DND-41 (cell line): ENCODE data around the gene WASL.
A peak's percentile ranks its signal among the peaks of the same experiment; 100 is the strongest.

Experiments used
- ATAC-seq: fragments of 200-7000 bp; cut with Tn5 transposase; 3 replicates; pipeline ENCODE4 v1.9.1; 2021; ENCODE audit warnings: low read depth; ENCODE audit not compliant: insufficient read depth
- DNase-seq: peaks from one replicate; pipeline ENCODE4 v3.0.0-alpha.2; 2020
- H2AFZ ChIP-seq: 2 replicates; pipeline ENCODE4 v1.6.0; 2012; ENCODE audit warnings: low read depth, low read length
- H3K27ac ChIP-seq: 2 replicates; pipeline ENCODE4 v1.5.1; 2012; ENCODE audit warnings: low read length, inconsistent platforms
- H3K27me3 ChIP-seq: fragments of 200-600 bp; sonication (generic); 2 replicates; pipeline ENCODE4 v1.6.0; 2012; ENCODE audit warnings: low read length, mild to moderate bottlenecking, inconsistent platforms; ENCODE audit not compliant: insufficient read depth, poor library complexity
- H3K36me3 ChIP-seq: 2 replicates; pipeline ENCODE4 v1.5.1; 2012; ENCODE audit warnings: low read length, inconsistent platforms; ENCODE audit not compliant: insufficient read depth
- H3K4me1 ChIP-seq: 2 replicates; pipeline ENCODE4 v1.5.1; 2012; ENCODE audit warnings: mild to moderate bottlenecking, low read length; ENCODE audit not compliant: insufficient read depth
- H3K4me2 ChIP-seq: 2 replicates; pipeline ENCODE4 v1.6.0; 2012; ENCODE audit warnings: mild to moderate bottlenecking, moderate library complexity, low read length, inconsistent platforms; ENCODE audit not compliant: insufficient read depth
- H3K4me3 ChIP-seq, 2 experiments: fragments of 200-600 bp in 1 of 2; shearing (Covaris generic) in 1 of 2; 2 replicates each; pipeline ENCODE4 v1.5.1; 2012 to 2016; ENCODE audit warnings: inconsistent platforms in 2 of 2, low read length in 2 of 2, mild to moderate bottlenecking in 2 of 2, low read depth in 1 of 2, moderate library complexity in 1 of 2
- H3K79me2 ChIP-seq: 2 replicates; pipeline ENCODE4 v1.6.0; 2012; ENCODE audit warnings: low read length, inconsistent platforms; ENCODE audit not compliant: insufficient read depth
- H3K9ac ChIP-seq: 2 replicates; pipeline ENCODE4 v1.6.0; 2012; ENCODE audit warnings: low read depth, mild to moderate bottlenecking, inconsistent platforms, low read length, moderate library complexity
- H3K9me3 ChIP-seq: 2 replicates; pipeline ENCODE4 v1.5.1; 2012; ENCODE audit warnings: low read length, moderate library complexity, mild to moderate bottlenecking, inconsistent platforms; ENCODE audit not compliant: insufficient read depth, severe bottlenecking
- H4K20me1 ChIP-seq: 2 replicates; pipeline ENCODE4 v1.6.0; 2012; ENCODE audit warnings: low read length; ENCODE audit not compliant: insufficient read depth
- EZH2 ChIP-seq: IDR thresholded peaks from 3 replicates; pipeline ENCODE4 v1.6.1; 2012; ENCODE audit warnings: borderline replicate concordance, low read depth, mild to moderate bottlenecking, moderate library complexity, low read length, inconsistent platforms; ENCODE audit not compliant: severe bottlenecking
- TF ChIP-seq, protein P1 (sequence below): IDR thresholded peaks from 2 replicates; pipeline ENCODE4 v1.5.1; 2012; ENCODE audit warnings: borderline replicate concordance, low read length, moderate library complexity, mild to moderate bottlenecking; ENCODE audit not compliant: poor library complexity, severe bottlenecking; ENCODE audit errors: extremely low read depth

The WASL gene

DNA sequence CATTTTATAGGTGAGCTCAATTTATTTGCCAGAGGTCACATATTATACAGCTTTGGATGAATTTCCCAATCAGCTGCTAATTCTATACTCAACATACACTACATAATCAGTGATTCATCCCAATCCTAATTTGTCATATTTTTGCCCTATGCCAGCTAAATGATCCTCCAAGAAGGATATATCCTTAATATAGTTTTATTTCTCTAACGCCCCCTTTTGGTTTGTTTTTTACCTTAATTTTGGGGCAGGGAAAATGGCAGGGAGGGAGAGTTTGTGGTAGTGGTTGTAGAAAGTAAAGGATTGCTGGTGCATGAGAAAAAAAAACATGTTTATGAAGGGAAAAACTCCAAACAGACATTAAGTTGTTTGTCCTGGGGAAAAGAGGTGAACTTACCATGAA lies 31.9 kb downstream of the WASL start:
- TF ChIP-seq, protein P1, sequence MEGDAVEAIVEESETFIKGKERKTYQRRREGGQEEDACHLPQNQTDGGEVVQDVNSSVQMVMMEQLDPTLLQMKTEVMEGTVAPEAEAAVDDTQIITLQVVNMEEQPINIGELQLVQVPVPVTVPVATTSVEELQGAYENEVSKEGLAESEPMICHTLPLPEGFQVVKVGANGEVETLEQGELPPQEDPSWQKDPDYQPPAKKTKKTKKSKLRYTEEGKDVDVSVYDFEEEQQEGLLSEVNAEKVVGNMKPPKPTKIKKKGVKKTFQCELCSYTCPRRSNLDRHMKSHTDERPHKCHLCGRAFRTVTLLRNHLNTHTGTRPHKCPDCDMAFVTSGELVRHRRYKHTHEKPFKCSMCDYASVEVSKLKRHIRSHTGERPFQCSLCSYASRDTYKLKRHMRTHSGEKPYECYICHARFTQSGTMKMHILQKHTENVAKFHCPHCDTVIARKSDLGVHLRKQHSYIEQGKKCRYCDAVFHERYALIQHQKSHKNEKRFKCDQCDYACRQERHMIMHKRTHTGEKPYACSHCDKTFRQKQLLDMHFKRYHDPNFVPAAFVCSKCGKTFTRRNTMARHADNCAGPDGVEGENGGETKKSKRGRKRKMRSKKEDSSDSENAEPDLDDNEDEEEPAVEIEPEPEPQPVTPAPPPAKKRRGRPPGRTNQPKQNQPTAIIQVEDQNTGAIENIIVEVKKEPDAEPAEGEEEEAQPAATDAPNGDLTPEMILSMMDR: no peak
- TF ChIP-seq EZH2: no peak
- Histone ChIP-seq H3K36me3 (peaks cover 7% of the 10 kb centered on the region), H3K9ac (no peak overlapping the region), H4K20me1 (peaks cover 45% of the 10 kb centered on the region), H3K4me1 (peaks cover 70% of the 10 kb centered on the region), H2AFZ (no peak overlapping the region), H3K9me3 (no peaks in the 10 kb centered on the region), H3K79me2 (peaks cover 98% of the 10 kb centered on the region), H3K27ac (no peak overlapping the region), H3K4me2 (no peak overlapping the region), H3K27me3 (no peaks in the 10 kb centered on the region), H3K4me3 (no peak overlapping the region)
- DNase-seq: no peak
- ATAC-seq: no peak

GRCh38 chr7:123715799-123716198 lies 33.0 kb downstream of the WASL start:
- no peak for TF ChIP-seq EZH2
- Histone ChIP-seq H3K4me3 (no peak overlapping the region), H3K27ac (no peak overlapping the region), H3K4me2 (no peak overlapping the region), H3K4me1 (peaks cover 81% of the 10 kb centered on the region), H4K20me1 (peaks cover 40% of the 10 kb centered on the region), H3K27me3 (no peaks in the 10 kb centered on the region), H3K9ac (no peak overlapping the region), H2AFZ (no peak overlapping the region), H3K36me3 (peaks cover 7% of the 10 kb centered on the region), H3K9me3 (no peaks in the 10 kb centered on the region), H3K79me2 (peaks cover 98% of the 10 kb centered on the region)
- no peak for ATAC-seq
- no peak for DNase-seq

DNA sequence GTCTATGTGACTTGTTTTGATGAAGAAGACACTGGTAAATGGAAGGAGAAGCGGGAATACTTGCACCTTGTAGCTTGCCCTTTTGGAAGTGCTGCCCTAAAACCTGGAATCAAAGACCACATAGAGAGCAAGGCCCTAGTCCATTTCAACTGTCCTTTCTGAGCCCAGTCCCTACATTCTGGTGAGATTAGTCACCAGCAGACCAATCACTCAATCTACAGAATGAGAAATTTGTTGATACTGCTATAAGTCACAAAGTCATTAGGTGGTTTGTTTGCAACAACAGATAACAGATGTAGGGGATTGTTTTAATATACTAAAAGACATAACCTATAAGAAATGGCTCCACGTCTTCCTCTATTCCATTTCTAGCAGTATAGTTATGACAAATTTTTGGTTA lies 33.6 kb downstream of the WASL start:
- Histone ChIP-seq H3K4me2 (peak overlapping the region; percentile 32), H3K27me3 (no peaks in the 10 kb centered on the region), H4K20me1 (peaks cover 36% of the 10 kb centered on the region), H3K9me3 (no peaks in the 10 kb centered on the region), H3K79me2 (peaks cover 98% of the 10 kb centered on the region), H3K4me3 (no peak overlapping the region), H3K9ac (no peak overlapping the region), H3K36me3 (peaks cover 7% of the 10 kb centered on the region), H3K4me1 (peaks cover 82% of the 10 kb centered on the region), H3K27ac (peak overlapping the region; percentile 69), H2AFZ (no peak overlapping the region)
- ATAC-seq (no peak), DNase-seq (no peak)
- TF ChIP-seq EZH2: no peak
- TF ChIP-seq, protein P1: no peak

GRCh38 chr7:123714296-123715080 lies 34.3 kb downstream of the WASL start:
- Histone ChIP-seq H4K20me1 (peaks cover 31% of the 10 kb centered on the region), H2AFZ (no peak overlapping the region), H3K4me1 (peaks cover 78% of the 10 kb centered on the region), H3K79me2 (peaks cover 96% of the 10 kb centered on the region), H3K4me3 (no peak overlapping the region), H3K9ac (peak overlapping the region; percentile 8; the same call in 1 of the 2 replicates), H3K27ac (peak overlapping the region; percentile 69), H3K9me3 (no peaks in the 10 kb centered on the region), H3K4me2 (peak overlapping the region; percentile 32), H3K27me3 (no peaks in the 10 kb centered on the region), H3K36me3 (peaks cover 10% of the 10 kb centered on the region)
- ATAC-seq: peak; percentile 47
- TF ChIP-seq, protein P1: no peak
- no peak for TF ChIP-seq EZH2
- DNase-seq: no peak
